Lower lobe of right lung (tissue), 2 donors: ENCODE data around the gene PPM1D. TPM values are rescaled to one million over a fixed set of nuclear protein-coding genes. Genes with fewer than 3 reads are reported as not detected.
"Not testable (repeated sequence)": the region's sequence is repeated elsewhere in the genome, so short reads cannot be mapped to it uniquely, and the experiment has no call there.

Experiments
- ATAC-seq, 2 donors: fragments of 200-7000 bp; cut with Tn5 transposase; one replicate each; pipeline ENCODE4 v1.9.1; 2020 to 2022; ENCODE audit warnings: mild to moderate bottlenecking in 2 of 2, moderate library complexity in 2 of 2
- DNase-seq: peaks from one replicate; pipeline ENCODE4 v3.0.0-alpha.2; 2020
- H3K27ac ChIP-seq: fragments of 200-600 bp; one replicate; pipeline ENCODE4 v1.8.0; 2022
- H3K27me3 ChIP-seq: fragments of 200-600 bp; one replicate; pipeline ENCODE4 v1.8.0; 2022; ENCODE audit warnings: low read depth
- H3K36me3 ChIP-seq: fragments of 200-600 bp; one replicate; pipeline ENCODE4 v1.8.0; 2022; ENCODE audit warnings: mild to moderate bottlenecking
- H3K4me1 ChIP-seq: fragments of 200-600 bp; one replicate; pipeline ENCODE4 v1.8.0; 2022
- H3K4me3 ChIP-seq: fragments of 200-600 bp; one replicate; pipeline ENCODE4 v1.8.0; 2022; ENCODE audit warnings: mild to moderate bottlenecking
- H3K9me3 ChIP-seq: fragments of 200-600 bp; one replicate; pipeline ENCODE4 v1.8.0; 2022
- CTCF ChIP-seq: fragments of 200-600 bp; IDR thresholded peaks from one replicate; pipeline ENCODE4 v1.8.0; 2022; ENCODE audit warnings: antibody characterized with exemption, mild to moderate bottlenecking
- intact Hi-C: fragments of 100-400 bp; cut with DNase I; formaldehyde crosslinking; loops from one replicate; pipeline ENCODE4 v1.11.0; 2022
- total RNA-seq: library from RNA; stranded (reverse); fragmentation: NEBNext Ultra II Directional; extraction: Animal tissue kit (Norgen Biotek cat#: 25700); gene quantifications from one replicate; pipeline ENCODE4 v1.2.1, GENCODE V29; 2021
- donor health status: DM: no; HTN: yes; CAD: no; lungs with severe emphysema.

The PPM1D gene
- total RNA-seq, 1 donor from 2014 or later, result 21.3 TPM

GRCh38 chr17:60610473-60610872, 10.5 kb downstream of the PPM1D start:
- H3K36me3 ChIP-seq, result peaks cover 4% of the 10 kb centered on the region

GRCh38 chr17:60611321-60611720, 11.3 kb downstream of the PPM1D start:
- DNase-seq, H3K27ac ChIP-seq, H3K27me3 ChIP-seq, H3K36me3 ChIP-seq, H3K4me3 ChIP-seq, H3K9me3 ChIP-seq, intact Hi-C loops, ATAC-seq: not testable (repeated sequence)
- H3K4me1 ChIP-seq, result peaks cover 49% of the 10 kb centered on the region

More at GRCh38 chr17:60610473-60610872, 10.5 kb downstream of the PPM1D start:
- DNase-seq (no peak), ATAC-seq (peak in 1 of 2 donors; percentile 23)
- Histone ChIP-seq H3K9me3 (no peaks in the 10 kb centered on the region), H3K27me3 (no peaks in the 10 kb centered on the region), H3K4me3 (no peak overlapping the region), H3K27ac (no peak overlapping the region), H3K4me1 (peaks cover 52% of the 10 kb centered on the region)
- intact Hi-C loops, result no loop called here
- no peak for TF ChIP-seq CTCF

GRCh38 chr17:60613325-60613724, 13.3 kb downstream of the PPM1D start:
- no peak for TF ChIP-seq CTCF
- DNase-seq (peak; percentile 69), ATAC-seq (peak; percentile 57 to 63)
- intact Hi-C loops, result no loop called here
- Histone ChIP-seq H3K27me3 (no peaks in the 10 kb centered on the region), H3K4me3 (no peak overlapping the region), H3K36me3 (peaks cover 4% of the 10 kb centered on the region), H3K9me3 (no peaks in the 10 kb centered on the region), H3K4me1 (peaks cover 40% of the 10 kb centered on the region), H3K27ac (no peak overlapping the region)

GRCh38 chr17:60613796-60614195, 13.8 kb downstream of the PPM1D start:
- H3K36me3 ChIP-seq, H3K4me3 ChIP-seq, H3K27me3 ChIP-seq, H3K27ac ChIP-seq, DNase-seq, H3K9me3 ChIP-seq, intact Hi-C loops: not testable (repeated sequence)
- peak; percentile 38 to 54 for ATAC-seq
- peaks cover 41% of the 10 kb centered on the region for H3K4me1 ChIP-seq

GRCh38 chr17:60614247-60614646, 14.3 kb downstream of the PPM1D start:
- ATAC-seq, H3K36me3 ChIP-seq, intact Hi-C loops, H3K27me3 ChIP-seq, H3K9me3 ChIP-seq, H3K4me3 ChIP-seq, DNase-seq, H3K27ac ChIP-seq: not testable (repeated sequence)
- peaks cover 44% of the 10 kb centered on the region for H3K4me1 ChIP-seq

GRCh38 chr17:60615108-60615507, 15.1 kb downstream of the PPM1D start:
- Histone ChIP-seq H3K36me3 (peaks cover 4% of the 10 kb centered on the region), H3K27ac (no peak overlapping the region), H3K27me3 (no peaks in the 10 kb centered on the region), H3K9me3 (no peaks in the 10 kb centered on the region), H3K4me3 (no peak overlapping the region), H3K4me1 (peaks cover 50% of the 10 kb centered on the region)
- intact Hi-C loops, result no loop called here
- ATAC-seq (no peak), DNase-seq (no peak)
- no peak for TF ChIP-seq CTCF

GRCh38 chr17:60615840-60616239, 15.8 kb downstream of the PPM1D start:
- TF ChIP-seq CTCF, result no peak
- ATAC-seq, result no peak

More at GRCh38 chr17:60615840-60616239, 15.8 kb downstream of the PPM1D start:
- peaks cover 43% of the 10 kb centered on the region for H3K4me1 ChIP-seq
- intact Hi-C loops, result no loop called here
- H3K27me3 ChIP-seq, result no peaks in the 10 kb centered on the region
- no peaks in the 10 kb centered on the region for H3K9me3 ChIP-seq
- no peak overlapping the region for H3K4me3 ChIP-seq
- peaks cover 4% of the 10 kb centered on the region for H3K36me3 ChIP-seq
- no peak overlapping the region for H3K27ac ChIP-seq
- DNase-seq, result no peak
